Islet precursor cell (in vitro differentiated cells): Measurements from ENCODE around the gene SAG.

Source experiments
- DNase-seq: peaks from one replicate; pipeline ENCODE4 v3.0.0-alpha.2; 2018

The SAG gene

DNA sequence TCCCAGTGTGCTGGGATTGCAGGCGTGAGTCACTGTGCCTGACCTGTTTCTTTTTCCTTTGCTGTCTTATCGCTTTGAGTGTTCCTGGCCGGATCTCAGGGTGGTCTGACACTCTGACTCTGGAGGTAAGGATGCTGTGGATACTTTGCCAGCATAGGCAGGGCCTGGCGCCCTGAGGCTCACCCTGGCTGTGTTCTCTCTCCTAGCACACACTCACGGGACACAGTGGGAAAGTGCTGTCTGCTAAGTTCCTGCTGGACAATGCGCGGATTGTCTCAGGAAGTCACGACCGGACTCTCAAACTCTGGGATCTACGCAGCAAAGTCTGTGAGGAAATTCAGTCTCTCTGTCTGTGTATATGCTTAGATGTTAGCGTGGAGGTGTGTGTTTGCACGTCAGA lies 18.0 kb upstream of the SAG start:
- peak; percentile 68 for DNase-seq

DNA sequence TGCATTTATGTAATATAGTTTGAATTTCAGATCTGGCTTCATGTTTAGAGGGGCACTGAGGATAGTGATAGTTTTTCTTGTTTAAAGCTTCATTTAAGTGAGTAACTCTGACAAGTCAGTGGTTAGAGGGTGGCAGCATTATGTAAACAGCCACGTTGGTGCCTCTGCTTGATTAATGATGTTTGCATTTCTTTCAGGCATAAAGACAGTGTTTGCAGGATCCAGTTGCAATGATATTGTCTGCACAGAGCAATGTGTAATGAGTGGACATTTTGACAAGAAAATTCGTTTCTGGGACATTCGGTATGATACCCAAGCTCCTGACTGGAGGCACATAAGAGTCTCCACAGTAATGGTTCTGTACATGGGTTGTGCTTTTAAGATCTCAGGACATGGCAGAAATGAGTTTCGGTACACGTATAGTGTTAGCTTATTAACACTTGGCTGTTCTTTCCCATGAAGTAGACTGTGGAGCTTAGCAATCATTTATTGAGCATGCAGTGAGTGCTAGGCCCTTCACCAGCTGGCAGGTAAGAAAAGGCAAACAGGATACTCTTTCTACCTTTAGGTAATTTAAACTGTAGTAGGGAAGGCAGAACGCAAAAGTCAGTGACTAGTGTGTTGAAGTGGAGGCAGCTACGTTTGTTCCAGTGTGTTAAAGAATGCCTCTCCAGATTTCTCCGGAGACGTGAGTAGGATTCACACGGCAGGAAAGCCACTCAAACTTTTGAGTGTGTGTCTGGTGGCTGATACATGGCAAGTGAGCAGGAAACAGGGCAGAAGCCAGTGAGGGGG lies 17.4 kb upstream of the SAG start:
- no peak for DNase-seq

DNA sequence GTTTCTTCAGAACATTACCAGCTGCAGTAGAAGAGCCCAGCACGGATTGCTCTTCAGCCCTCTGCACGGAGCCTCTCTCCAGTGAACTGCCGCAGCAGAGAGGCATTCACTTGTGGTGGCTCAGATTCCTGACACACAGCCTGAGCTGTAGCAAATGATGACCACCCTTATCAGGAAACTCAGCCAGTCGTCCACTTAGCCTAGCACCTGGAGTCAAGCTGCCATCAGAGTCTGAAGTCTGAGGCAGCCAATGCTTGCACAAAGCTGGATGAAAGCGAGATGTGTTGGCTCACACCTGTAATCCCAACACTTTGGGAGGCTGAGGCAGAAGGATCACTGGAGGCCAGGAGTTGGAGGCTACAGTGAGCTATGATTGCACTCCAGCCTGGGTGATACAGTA lies 11.7 kb upstream of the SAG start:
- DNase-seq = no peak

DNA sequence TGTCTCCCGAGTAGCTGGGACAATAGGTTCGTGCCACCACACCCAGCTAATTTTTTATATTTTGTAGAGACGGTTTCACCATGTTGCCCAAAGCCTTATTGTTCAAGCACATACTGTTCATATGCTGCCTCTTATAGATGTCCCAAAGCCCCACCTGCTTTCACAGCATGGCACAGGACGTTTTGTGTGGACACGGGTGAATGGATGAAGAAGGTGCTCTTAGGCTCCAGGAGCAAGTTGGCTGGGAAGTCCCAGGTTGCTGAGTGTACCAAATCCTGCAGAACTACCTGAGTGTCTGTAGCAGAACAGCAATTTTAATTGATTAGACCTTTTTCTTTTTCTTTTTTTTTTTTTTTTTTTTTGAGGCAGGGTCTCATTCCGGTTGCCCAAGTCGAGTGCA lies 10.5 kb upstream of the SAG start:
- no peak for DNase-seq

DNA sequence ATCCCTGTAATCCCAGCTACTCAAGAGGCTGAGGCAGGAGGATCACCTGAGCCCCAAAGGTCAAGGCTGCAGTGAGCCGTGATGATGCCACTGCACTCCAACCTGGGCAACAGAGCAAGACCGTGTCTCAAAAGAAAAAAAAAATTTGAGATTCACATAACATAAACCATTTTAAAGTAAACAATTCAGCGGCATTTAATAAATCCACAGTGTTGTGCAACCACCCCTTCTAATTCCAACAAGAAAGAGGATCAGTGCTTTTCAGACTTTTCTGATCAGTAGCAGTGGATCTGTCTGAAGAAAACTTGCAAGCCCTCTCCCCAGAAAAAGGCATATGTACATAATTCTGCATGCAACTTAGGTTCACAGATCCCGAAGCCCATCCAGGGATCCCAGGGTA lies 7.2 kb upstream of the SAG start:
- DNase-seq = no peak

DNA sequence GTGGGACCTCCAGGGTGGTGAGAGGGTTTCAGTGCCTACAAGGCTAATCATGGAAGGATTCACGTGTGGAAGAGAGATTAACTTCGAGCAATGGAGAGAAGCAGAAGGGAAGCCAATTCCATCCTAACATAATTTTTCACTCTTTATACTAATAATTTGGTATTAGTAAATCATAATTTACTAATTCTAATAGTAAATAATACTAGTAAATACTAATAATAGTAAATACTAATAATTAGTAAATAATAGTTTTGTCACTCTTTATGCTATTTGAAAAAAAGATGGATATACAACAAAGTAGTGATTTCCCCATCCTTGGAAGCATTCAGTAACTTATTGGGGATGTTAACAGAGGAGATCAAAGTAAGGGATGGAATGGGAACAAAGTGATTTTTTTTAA lies 6.4 kb upstream of the SAG start:
- DNase-seq = no peak

DNA sequence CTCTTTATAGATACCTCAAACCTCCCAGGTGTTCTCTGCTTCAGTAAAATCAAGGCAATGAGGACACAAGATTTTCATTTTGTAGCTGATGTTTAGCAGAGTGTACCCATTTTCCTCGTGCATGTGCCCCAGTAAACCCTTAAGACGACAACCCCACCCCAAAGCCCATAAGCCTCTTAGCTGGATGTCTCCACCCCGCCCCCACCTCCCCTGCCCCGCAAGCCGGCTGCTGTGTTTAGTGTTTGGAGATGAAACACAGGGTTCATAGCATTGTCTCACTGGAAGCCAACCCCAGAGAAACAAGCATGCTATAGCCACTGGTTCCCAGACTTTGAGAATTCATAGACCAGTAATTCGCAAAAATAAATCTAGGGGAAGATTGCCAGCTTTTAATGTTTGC lies 5.8 kb upstream of the SAG start:
- no peak for DNase-seq

DNA sequence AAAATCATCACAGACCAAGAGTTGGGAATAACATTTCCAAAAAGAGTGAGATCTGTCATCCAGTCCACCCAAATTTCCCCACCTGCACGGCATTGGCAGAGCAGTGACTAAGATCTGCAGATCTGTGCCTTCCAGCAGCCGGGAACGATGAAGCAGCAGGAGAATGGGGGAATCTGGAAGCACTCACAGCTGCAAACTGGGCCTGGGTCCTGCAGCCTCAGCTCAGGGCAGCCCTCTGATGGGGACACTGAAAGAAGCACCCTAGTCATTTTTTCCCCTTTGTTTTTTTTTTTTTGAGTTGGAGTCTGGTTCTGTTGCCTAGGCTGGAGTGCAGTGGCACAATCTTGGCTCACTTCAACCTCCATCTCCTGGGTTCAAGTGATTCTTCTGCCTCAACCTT lies 4.4 kb upstream of the SAG start:
- no peak for DNase-seq

DNA sequence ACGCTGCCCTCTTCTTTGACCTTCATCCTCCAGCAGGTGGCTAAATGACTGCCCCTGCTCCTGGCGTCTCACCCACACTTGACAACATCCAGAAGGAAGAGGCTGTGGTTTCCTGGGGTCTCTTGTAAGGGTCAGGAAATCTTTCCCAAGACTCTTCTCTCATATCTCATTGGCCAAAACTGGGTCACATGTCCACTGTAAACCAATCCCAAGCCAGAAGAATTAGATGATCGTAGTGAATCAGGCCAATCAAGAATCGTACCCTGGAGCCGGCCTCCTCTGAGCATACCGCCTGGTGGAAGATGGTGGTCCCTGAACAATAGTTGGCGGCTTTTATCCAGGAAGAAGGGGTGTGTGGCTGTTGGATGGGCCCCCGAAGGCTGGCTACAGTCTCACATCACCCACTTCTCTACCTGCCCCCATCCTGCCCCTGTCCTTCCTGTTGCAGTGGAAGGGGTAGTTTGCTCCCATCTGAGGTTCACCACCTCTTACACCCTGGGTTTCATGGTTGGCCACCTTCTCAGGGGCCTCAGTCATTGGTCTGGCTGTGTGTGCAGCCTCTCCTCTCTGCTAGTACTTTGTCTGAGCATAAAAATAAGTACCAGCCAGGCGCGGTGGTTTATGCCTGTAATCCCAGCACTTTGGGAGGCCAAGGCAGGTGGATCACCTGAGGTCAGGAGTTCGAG lies 3.8 kb downstream of the SAG start:
- no peak for DNase-seq

DNA sequence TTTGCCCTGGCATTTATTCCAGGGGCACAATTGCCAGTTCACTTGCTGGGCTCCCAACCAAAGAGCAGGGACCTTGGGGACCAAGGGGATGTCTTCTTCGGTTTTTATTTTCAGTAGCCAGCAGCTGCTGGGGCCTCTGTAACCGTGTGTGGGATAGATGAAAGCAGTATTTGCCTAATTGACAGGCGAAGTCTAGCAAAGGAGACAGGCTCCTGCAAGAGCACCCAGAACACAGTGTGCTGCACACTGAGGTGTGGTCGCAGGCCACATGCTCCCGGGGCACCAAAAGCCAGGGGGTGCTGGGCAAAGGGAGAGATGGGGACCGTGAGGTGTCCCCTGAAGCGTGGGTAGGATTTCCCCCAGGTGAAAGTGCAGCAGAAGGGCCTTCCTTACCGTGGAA lies 5.3 kb downstream of the SAG start:
- no peak for DNase-seq

DNA sequence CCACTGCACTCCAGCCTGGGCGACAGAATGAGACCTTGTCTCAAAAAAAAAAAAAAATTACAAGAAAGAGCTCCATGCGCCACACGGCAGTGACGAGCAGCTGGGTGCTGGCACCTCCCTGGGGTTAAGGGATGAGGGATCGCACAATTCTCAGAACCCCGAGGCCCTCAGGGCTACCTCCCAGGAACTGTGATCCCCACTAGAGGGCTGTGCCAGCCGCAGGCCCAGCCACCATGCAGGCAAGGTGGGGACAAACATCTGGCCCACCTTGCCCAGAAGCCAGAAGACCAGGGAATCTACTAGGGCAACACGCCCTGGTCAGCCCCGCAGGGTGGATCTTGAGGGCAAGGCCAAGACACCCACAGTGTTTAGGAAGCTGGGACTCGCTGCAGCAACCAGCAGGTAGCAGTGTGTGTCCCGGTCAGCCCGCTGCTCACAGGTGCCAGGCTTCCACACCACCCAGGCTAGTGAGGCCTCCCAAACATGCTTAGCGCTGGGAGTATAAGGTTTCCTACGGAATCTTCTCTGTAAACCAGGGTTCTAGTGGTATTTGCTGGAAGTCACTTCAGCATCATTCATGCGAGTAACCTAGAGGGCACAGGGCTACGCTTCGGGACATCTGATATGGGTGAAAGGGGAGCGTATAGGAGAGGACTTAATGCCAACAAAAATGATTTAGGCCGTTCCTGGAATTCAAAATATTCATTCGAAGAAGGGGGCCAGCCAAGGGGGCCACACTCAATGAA lies 6.7 kb downstream of the SAG start:
- DNase-seq = no peak

DNA sequence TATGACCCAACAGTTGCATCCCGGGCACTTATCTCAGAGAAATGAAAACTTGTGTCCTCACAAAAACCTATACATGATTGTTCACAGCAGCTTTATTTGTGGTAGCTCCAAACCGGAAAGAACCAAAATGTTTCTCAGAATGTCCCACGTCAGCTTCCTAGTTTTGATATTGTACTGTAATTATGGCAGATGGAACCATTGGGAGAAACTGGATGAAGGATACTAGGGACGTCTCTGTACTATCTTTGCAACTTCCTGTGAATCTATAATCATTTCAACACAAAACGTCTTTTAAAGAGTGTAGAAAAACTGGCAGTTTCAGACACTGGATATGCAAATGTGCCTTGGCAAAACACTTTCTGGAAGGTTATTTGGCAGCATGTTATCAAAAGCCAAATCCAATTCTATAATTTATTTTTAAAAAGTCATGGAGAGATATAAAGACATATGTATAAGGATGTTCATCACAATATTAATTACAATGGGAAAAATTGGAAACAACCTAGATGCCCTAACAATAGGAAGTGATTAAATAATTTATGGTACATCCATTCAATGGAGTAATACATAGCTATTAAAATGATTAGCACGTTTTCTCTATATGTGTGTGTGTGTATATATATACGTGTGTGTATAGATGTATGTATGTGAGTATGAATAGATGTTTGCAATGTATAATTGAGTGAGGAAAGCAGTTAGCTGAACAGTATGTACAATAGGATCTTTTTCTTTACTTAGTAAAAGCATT lies 9.8 kb downstream of the SAG start:
- no peak for DNase-seq

DNA sequence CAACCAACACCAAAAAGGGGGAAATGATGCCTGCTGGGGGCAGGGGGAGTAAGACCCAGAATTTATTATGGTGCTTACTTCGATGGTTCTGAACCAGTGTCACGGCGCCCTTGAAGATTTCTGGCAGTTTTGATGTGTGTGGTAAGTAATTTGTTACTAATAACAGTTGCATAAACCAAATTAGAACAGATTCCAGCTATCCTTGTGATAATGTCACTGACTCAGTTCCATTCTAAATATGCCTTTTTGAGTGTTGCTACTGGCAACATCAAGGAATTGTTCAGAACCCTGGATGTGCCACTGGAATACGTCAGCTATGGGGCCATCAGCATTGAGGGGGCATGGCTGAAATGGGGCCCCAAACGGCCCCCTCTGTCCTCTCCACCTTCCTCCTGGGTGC lies 11.6 kb downstream of the SAG start:
- DNase-seq = no peak

DNA sequence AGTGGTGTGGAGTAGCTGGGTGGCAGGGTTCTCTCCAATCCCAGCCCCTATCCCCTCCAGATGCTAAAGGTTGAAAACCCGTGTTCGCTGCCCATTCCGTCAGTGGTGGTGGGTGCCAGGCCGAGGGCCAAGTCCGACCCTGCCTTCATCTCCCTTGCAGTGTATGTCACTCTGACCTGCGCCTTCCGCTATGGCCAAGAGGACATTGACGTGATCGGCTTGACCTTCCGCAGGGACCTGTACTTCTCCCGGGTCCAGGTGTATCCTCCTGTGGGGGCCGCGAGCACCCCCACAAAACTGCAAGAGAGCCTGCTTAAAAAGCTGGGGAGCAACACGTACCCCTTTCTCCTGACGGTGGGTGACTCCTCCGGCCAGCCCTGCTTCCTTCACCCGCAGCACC lies 12.9 kb downstream of the SAG start:
- no peak for DNase-seq

DNA sequence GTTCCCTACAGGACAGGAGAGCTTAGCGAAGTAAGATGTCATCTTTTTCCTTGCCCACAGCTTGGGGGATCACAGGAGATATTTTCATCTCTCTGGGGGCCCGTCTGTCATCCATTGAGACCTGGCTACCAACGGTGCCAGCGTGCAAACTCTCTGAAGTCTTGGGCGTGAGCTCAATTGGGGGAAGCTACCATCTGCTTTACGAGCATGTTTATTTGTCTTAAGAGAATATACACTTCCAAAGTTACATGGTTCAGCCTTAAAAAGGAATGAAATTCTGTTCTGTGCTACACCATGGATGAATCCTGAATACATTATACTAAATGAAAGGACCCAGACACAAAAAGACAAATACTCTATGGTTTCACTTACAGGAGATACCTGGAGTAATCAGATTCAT lies 13.6 kb downstream of the SAG start:
- no peak for DNase-seq

DNA sequence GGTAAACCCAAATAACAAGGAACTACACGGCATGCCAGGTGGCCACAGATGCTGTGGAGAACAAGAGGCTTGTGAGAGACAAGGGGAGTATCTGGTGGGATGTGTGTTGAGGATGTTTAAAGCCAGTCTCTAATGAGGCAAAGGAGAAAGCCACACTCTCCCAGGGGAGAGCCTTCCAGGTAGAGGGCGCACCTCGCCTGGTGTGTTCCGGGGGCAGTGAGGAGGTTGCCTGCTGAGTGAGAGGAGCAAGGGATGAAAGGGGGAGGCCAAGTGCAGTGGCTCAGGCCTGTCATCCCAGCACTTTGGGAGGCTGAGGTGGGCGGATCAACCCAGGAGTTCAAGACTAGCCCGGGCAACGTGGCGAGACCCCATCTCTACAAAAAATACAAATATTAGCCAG lies 16.2 kb downstream of the SAG start:
- no peak for DNase-seq

DNA sequence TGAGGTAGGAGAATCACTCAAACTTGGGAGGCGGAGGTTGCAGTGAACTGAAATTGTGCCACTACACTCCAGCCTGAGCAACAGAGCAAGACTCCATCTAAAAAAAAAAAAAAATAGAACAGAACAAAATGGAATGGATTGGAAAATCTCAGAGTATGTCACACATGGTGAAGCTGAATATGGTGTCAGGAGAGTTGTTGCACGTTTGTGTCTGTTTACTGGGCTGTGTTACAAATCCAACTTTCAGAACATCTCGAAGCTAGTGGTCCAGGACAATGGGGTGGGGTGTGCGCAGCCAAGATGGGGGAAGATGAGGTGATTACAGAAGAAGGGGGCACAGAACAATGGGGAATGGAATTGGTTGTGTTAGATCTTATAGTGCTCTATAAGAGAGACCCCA lies 17.6 kb downstream of the SAG start:
- no peak for DNase-seq

DNA sequence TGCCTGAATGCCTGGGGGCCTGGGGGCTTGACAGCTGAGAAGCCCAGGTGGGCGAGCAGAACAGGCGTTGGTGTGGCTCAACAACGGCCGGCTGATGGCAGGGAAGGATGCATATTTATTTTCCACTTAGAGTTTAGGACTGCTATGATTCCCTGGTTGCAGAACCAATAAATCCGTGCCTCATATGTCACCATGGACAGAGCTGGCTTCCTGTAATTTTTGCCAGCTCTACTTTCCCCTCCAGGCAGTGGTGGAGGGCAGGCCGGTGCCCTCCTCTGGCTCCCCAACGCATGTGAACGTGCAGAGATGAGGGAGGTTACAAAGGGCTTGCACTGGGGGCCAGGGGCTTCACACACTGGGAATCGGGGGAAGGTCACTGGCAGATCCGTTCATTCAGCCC lies 18.2 kb downstream of the SAG start:
- no peak for DNase-seq

DNA sequence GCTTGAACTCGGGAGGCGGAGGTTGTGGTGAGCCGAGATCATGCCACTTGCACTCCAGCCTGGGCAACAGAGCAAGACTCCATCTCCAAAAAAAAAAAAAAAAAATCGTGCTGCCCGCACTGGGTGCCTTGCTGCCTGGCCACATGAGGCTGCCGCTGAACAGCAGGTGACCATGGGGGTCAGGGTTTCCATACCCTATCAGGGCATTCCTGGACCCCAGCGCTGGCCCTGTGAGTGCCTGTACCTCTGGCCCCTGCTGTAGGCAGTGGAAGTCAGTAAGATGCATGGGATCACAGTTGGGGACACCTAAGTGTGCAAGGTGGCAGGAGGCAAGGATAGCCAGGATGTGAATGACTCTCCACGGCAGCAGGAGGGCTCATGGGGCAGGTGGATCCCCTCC lies 18.9 kb downstream of the SAG start:
- no peak for DNase-seq

DNA sequence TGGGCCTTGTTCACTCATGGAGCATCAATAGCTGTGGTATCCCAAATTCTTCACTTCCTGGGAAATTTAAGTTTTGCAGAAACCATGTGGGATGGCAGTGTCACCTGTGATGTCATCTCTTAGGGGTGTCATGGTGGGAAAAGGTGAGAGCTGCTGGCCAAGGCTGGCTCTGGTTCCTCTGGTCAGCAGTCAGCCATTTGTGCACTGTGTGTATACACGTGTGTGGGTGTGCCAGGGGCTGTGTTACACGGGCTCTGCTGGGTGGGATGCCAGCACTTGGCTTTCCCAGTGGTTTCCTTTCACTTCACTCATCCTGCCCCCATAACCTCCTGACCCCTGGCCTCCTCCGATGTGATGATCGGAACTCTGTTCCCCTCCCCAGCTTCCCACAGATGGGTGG lies 21.3 kb downstream of the SAG start:
- no peak for DNase-seq

DNA sequence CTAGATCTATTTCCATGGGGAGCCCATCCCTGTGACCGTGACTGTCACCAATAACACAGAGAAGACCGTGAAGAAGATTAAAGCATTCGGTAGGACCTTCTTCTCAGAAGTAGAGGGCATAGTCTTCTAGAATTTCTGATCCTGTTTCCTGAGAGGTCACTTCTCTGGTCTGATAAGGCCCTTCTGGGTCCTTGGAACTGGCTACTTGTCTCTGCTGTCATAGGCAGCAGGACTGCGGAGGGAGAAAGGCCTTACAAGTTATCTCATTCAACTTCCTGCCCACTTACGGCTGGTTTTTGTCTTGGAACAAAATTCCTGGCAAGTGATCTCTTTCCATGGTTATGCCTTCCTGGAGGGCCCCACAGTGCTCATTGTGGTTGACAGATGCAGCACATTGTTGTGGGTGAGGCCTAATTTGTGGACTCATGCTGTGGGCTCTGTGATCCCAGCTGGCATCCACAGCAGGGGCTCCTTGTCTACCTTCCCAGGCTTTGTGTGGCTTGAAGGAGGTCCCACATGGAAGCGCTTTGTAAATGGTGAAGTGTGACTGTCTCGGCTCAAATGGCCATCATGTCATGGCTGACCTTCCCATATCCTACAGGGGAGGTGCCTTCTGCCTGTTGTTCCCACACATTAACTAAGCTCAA lies 22.0 kb downstream of the SAG start:
- DNase-seq = peak; percentile 81

DNA sequence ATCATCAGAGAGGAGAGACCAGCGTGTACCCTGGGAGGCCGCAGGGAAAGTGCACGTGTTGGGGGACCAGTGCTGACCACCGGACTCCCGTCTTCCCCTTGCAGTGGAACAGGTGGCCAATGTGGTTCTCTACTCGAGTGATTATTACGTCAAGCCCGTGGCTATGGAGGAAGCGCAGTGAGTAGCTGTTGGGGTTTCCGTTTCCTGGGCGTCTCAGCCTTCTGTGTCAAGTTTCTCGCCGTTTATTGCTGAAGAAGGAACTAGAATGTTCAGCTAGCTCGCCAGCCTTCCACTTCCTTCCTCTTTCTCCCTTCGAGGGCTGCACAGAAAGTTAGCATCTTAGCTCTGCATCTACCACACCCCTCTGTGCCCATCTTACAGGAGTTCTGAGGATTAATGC lies 23.9 kb downstream of the SAG start:
- no peak for DNase-seq

DNA sequence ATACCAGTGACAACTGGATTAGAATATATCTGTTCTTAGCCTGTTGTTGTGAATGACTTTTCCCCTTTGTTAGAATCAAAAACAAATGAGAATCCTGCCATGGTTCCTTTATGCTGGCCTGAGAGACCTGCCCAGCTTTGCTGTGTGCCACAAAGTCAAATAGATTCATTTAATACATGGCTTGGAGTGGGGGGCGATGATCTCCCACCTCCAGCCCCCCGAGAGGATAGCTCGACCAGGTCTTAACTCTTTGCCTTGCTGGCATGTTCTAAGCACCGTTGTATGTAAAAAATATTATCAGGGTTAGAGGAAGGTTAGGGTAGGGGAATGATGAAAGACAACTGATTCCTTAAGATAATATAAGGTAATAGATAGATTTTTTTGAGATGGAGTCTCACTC lies 24.5 kb downstream of the SAG start:
- no peak for DNase-seq
